H1 (cell line): ENCODE data around the gene NAV2. TPM values are rescaled to one million over a fixed set of nuclear protein-coding genes. Genes with fewer than 3 reads are reported as not detected.

Experiments used
- CTCF ChIA-PET: fragments of 300-600 bp; sonication (Branson Sonifier 250); formaldehyde crosslinking; loops from one replicate; lab custom pipeline; 2021; ENCODE audit not compliant: partially characterized antibody; lab: Charles Lee
- POLR2A ChIA-PET: fragments of 300-600 bp; sonication (Branson Sonifier 250); formaldehyde crosslinking; loops from one replicate; lab custom pipeline; 2021; ENCODE audit warnings: inconsistent platforms; ENCODE audit not compliant: partially characterized antibody; lab: Charles Lee
- DNase-seq, 2 experiments: peaks; one replicate each; pipeline versions ENCODE4 v3.0.0 to v3.0.0-alpha.2; 2010 to 2022; ENCODE audit warnings: low spot score in 2 of 2, low read depth in 1 of 2, mixed read lengths in 1 of 2
- FAIRE-seq: peaks from 2 replicates; lab custom pipeline; 2011; peaks lifted over from hg19 to GRCh38; lab: Jason Lieb, UNC
- H2AFZ ChIP-seq: 2 replicates; pipeline ENCODE4 v1.8.1; 2012; ENCODE audit warnings: low read length, inconsistent platforms
- H2AK5ac ChIP-seq: 2 replicates; pipeline ENCODE4 v1.6.1; 2013; ENCODE audit warnings: low read depth, low read length
- H2BK120ac ChIP-seq: replicated peaks from 2 replicates; pipeline ENCODE3; 2013; ENCODE audit warnings: low read depth, low read length, inconsistent platforms
- H2BK12ac ChIP-seq: 2 replicates; pipeline ENCODE4 v1.6.1; 2013; ENCODE audit warnings: low read depth, low read length
- H2BK15ac ChIP-seq: 2 replicates; pipeline ENCODE4 v1.6.1; 2013; ENCODE audit warnings: low read length
- H2BK20ac ChIP-seq: 2 replicates; pipeline ENCODE4 v1.6.1; 2013; ENCODE audit warnings: low read length
- H2BK5ac ChIP-seq: 2 replicates; pipeline ENCODE4 v1.6.1; 2013; ENCODE audit warnings: low read depth, low read length
- H3K14ac ChIP-seq: 2 replicates; pipeline ENCODE4 v1.6.1; 2013; ENCODE audit warnings: inconsistent platforms; ENCODE audit not compliant: insufficient read length
- H3K18ac ChIP-seq: 2 replicates; pipeline ENCODE4 v1.6.1; 2013; ENCODE audit warnings: low read length; ENCODE audit errors: extremely low read depth
- H3K23ac ChIP-seq: 2 replicates; pipeline ENCODE4 v1.6.1; 2013; ENCODE audit warnings: inconsistent platforms; ENCODE audit not compliant: insufficient read length
- H3K23me2 ChIP-seq: 2 replicates; pipeline ENCODE4 v1.6.1; 2013; ENCODE audit warnings: low read depth, low read length
- H3K27ac ChIP-seq: 2 replicates; pipeline ENCODE4 v1.6.1; 2011; ENCODE audit warnings: low read depth, low read length, inconsistent platforms
- H3K27me3 ChIP-seq, 4 experiments: replicated peaks in 1 of 4; 1 replicate in 1 of 4; 2 replicates in 3 of 4; pipeline versions ENCODE4 v1.6.1 to v1.8.1; 2011 to 2013; ENCODE audit warnings: low read length in 3 of 4, mild to moderate bottlenecking in 3 of 4, inconsistent platforms in 2 of 4, mixed read lengths in 2 of 4, moderate library complexity in 1 of 4; ENCODE audit not compliant: control insufficient read depth in 3 of 4, insufficient read depth in 3 of 4; ENCODE audit errors: extremely low read depth in 1 of 4
- H3K36me3 ChIP-seq, 4 experiments: 2 replicates each; pipeline versions ENCODE4 v1.6.1 to v1.8.1; 2011 to 2013; ENCODE audit warnings: mild to moderate bottlenecking in 4 of 4, low read length in 3 of 4, moderate library complexity in 2 of 4, control low read depth in 1 of 4, inconsistent platforms in 1 of 4; ENCODE audit not compliant: insufficient read depth in 4 of 4, control insufficient read depth in 2 of 4
- H3K4ac ChIP-seq: replicated peaks from 2 replicates; pipeline ENCODE3; 2013; ENCODE audit warnings: low read length, low read depth, mixed read lengths, inconsistent platforms; ENCODE audit not compliant: insufficient read length
- H3K4me1 ChIP-seq, 4 experiments: replicated peaks in 1 of 4; 1 replicate in 1 of 4; 2 replicates in 3 of 4; pipeline versions ENCODE4 v1.6.1 to v1.8.1; 2011 to 2013; ENCODE audit warnings: low read length in 3 of 4, inconsistent platforms in 2 of 4, mixed read lengths in 1 of 4; ENCODE audit not compliant: insufficient read depth in 4 of 4, control insufficient read depth in 3 of 4
- H3K4me2 ChIP-seq, 2 experiments: 2 replicates each; pipeline versions ENCODE4 v1.6.1 to v1.8.1; 2011 to 2013; ENCODE audit warnings: low read depth in 2 of 2, low read length in 2 of 2, control low read depth in 1 of 2, inconsistent platforms in 1 of 2, mild to moderate bottlenecking in 1 of 2; ENCODE audit not compliant: insufficient read depth in 1 of 2
- H3K4me3 ChIP-seq, 4 experiments: fragments of 200-600, 300-600 bp in 1 of 4; sonication (generic), shearing (Covaris generic), sonication (Bioruptor Twin) in 1 of 4; 2 replicates each; pipeline versions ENCODE4 v1.5.1 to v1.8.1; 2011 to 2016; ENCODE audit warnings: low read length in 4 of 4, low read depth in 3 of 4, control low read depth in 2 of 4, inconsistent platforms in 2 of 4, mild to moderate bottlenecking in 2 of 4, mixed read lengths in 1 of 4, moderate library complexity in 1 of 4; ENCODE audit not compliant: insufficient read depth in 2 of 4; ENCODE audit errors: extremely low read depth in 1 of 4
- H3K56ac ChIP-seq: replicated peaks from 2 replicates; pipeline ENCODE3; 2013; ENCODE audit warnings: low read depth, mild to moderate bottlenecking, mixed read lengths, low read length, inconsistent platforms; ENCODE audit not compliant: insufficient read length
- H3K79me1 ChIP-seq: 2 replicates; pipeline ENCODE4 v1.6.1; 2013; ENCODE audit warnings: low read depth, low read length, control low read depth
- H3K79me2 ChIP-seq, 2 experiments: 2 replicates each; pipeline versions ENCODE4 v1.6.1 to v1.8.1; 2012 to 2013; ENCODE audit warnings: low read length in 2 of 2, mild to moderate bottlenecking in 2 of 2, inconsistent platforms in 1 of 2; ENCODE audit not compliant: insufficient read depth in 2 of 2, control insufficient read depth in 1 of 2
- H3K9ac ChIP-seq, 4 experiments: replicated peaks in 1 of 4; 1 replicate in 1 of 4; 2 replicates in 3 of 4; pipeline versions ENCODE4 v1.6.1 to v1.8.1; 2011 to 2013; ENCODE audit warnings: low read depth in 3 of 4, low read length in 3 of 4, control low read depth in 2 of 4, mild to moderate bottlenecking in 2 of 4, moderate library complexity in 2 of 4, inconsistent platforms in 1 of 4; ENCODE audit errors: extremely low read depth in 1 of 4
- H3K9me3 ChIP-seq, 2 experiments: 2 replicates each; pipeline versions ENCODE4 v1.6.1 to v1.8.1; 2012 to 2013; ENCODE audit warnings: mild to moderate bottlenecking in 2 of 2, moderate library complexity in 2 of 2, control low read depth in 1 of 2, inconsistent platforms in 1 of 2, low read depth in 1 of 2, low read length in 1 of 2, mixed read lengths in 1 of 2; ENCODE audit not compliant: insufficient read depth in 2 of 2
- H4K20me1 ChIP-seq, 2 experiments: replicated peaks in 1 of 2; 2 replicates each; pipeline versions ENCODE3 to v1.8.1; 2011 to 2013; ENCODE audit warnings: inconsistent platforms in 2 of 2, low read length in 2 of 2, mild to moderate bottlenecking in 1 of 2; ENCODE audit not compliant: insufficient read depth in 2 of 2, control insufficient read depth in 1 of 2
- H4K5ac ChIP-seq: 2 replicates; pipeline ENCODE4 v1.6.1; 2013; ENCODE audit warnings: low read length, low read depth, mixed read lengths, inconsistent platforms; ENCODE audit not compliant: insufficient read length
- H4K8ac ChIP-seq: 2 replicates; pipeline ENCODE4 v1.8.0; 2013; ENCODE audit warnings: mild to moderate bottlenecking, moderate library complexity, low read length, inconsistent platforms; ENCODE audit not compliant: insufficient read depth; ENCODE audit errors: extremely low read depth
- H4K91ac ChIP-seq: replicated peaks from 2 replicates; pipeline ENCODE3; 2013; ENCODE audit warnings: low read length, mixed read lengths, inconsistent platforms; ENCODE audit not compliant: insufficient read length
- CEBPB ChIP-seq: IDR thresholded peaks from 2 replicates; pipeline ENCODE4 v1.6.1; 2012; ENCODE audit warnings: low read depth, low read length
- WGBS, 2 experiments: shearing (Covaris generic) in 1 of 2; methylation state at CpG; one replicate each; pipeline versions ENCODE4 v1.1.6 to v1.1.7; 2013 to 2015; ENCODE audit warnings: low lambda C conversion rate in 2 of 2, mixed read lengths in 2 of 2, inconsistent platforms in 1 of 2, low coverage in 1 of 2, missing lambda C conversion rate in 1 of 2; ENCODE audit not compliant: insufficient replicate concordance in 2 of 2, insufficient coverage in 1 of 2, insufficient read length in 1 of 2; ENCODE audit errors: extremely low coverage in 1 of 2, missing lambda C conversion rate in 1 of 2; 5-methylcytosine and 5-hydroxymethylcytosine counted together
- polyA plus RNA-seq, 7 experiments: library from polyadenylated mRNA; depleted of rRNA in 3 of 7; stranded (reverse) in 5 of 7; unstranded in 2 of 7; fragments of >200 nt in 5 of 7; fragments of 200-250 nt in 2 of 7; gene quantifications; 1 replicate in 5 of 7; 2 replicates in 1 of 7; 4 replicates in 1 of 7; pipeline versions ENCODE4 v1.2.1 to v1.2.3, GENCODE V29; 2011 to 2013; ENCODE audit warnings: missing spikeins in 2 of 7, mixed read lengths in 2 of 7
- total RNA-seq: library from RNA; stranded (reverse); fragmentation: NEBNext Ultra II Directional; extraction: Animal tissue kit (Norgen Biotek cat#: 25700); gene quantifications from 2 replicates; pipeline ENCODE4 v1.2.1, GENCODE V29; 2021

Gene NAV2
- total and polyA plus RNA-seq, 2 of the 8 experiments (the other 6 are each of a cell fraction or from before 2014, with no cell fraction given), result 35.6 to 73.6 TPM

- Histone ChIP-seq H3K18ac (no peak overlapping the region), H3K4ac (no peak overlapping the region), H2BK120ac (no peak overlapping the region), H2BK5ac (no peak overlapping the region), H2BK15ac (no peak overlapping the region), H3K9me3 (no peaks in the 10 kb centered on the region), H4K5ac (no peak overlapping the region), H3K23me2 (no peaks in the 10 kb centered on the region), H3K27ac (no peak overlapping the region), H4K20me1 (peaks cover 4 to 8% of the 10 kb centered on the region in 2 experiments), H3K23ac (no peak overlapping the region), H2AK5ac (no peak overlapping the region), H3K79me1 (0 out of 2 replicates have a peak, but pooled peaks cover 2% of the 10 kb centered on the region), H3K36me3 (peaks cover 8 to 18% (median 15%) of the 10 kb centered on the region in 4 experiments; a peak in 7 of 8 replicates), H3K4me3 (no peak overlapping the region), H3K56ac (no peak overlapping the region), H4K91ac (no peak overlapping the region), H3K4me1 (peaks cover 2 to 9% (median 4%) of the 10 kb centered on the region in 4 experiments; a peak in 4 of 7 replicates), H3K27me3 (no peaks in the 10 kb centered on the region), H3K14ac (no peak overlapping the region), H2AFZ (no peak overlapping the region), H2BK20ac (no peak overlapping the region), H4K8ac (no peak overlapping the region; the same call in 1 of the 2 replicates), H3K9ac (no peak overlapping the region), H2BK12ac (no peak overlapping the region), H3K79me2 (no peaks in the 10 kb centered on the region), H3K4me2 (no peak overlapping the region)
- ChIA-PET POLR2A (interaction anchor here (1.0 to 1.4 kb wide), 2 partner anchors 11 to 16 kb away, joined by 3 read pairs; no protein-coding TSS in a partner anchor), CTCF (interaction anchor here (0.6 to 5.3 kb wide), 18 partner anchors 8 to 380 kb away, joined by 3 to 37 read pairs (median 6); no protein-coding TSS in a partner anchor)
- DNase-seq, result no peak
- FAIRE-seq, result no peak
- WGBS, 2 experiments, result 93% methylated on average over 11 of the region's 12 CpGs; no CpG with 5 or more reads in 1 of the 2 experiments
- TF ChIP-seq CEBPB, result no peak
Observed at GRCh38 chr11:19933801-19934488, 221.3 kb downstream of the NAV2 start.
